B cell (primary cell): ENCODE data around the gene COL5A1. TPM values are rescaled to one million over a fixed set of nuclear protein-coding genes. Genes with fewer than 3 reads are reported as not detected.

Experiments
- ATAC-seq: fragments of 200-7000 bp; cut with Tn5 transposase; one replicate; pipeline ENCODE4 v1.10.0; 2021; ENCODE audit warnings: low read depth, mild to moderate bottlenecking, moderate number of reproducible peaks, moderate library complexity
- CTCF ChIA-PET: fragments of 350-600 bp; sonication (Branson Sonifier 250); formaldehyde crosslinking; loops from one replicate; lab custom pipeline; 2021; ENCODE audit warnings: antibody characterized with exemption, inconsistent platforms; lab: Charles Lee
- POLR2A ChIA-PET: fragments of 350-600 bp; sonication (Branson Sonifier 250); formaldehyde crosslinking; loops from one replicate; lab custom pipeline; 2021; ENCODE audit warnings: antibody characterized with exemption; lab: Charles Lee
- DNase-seq: peaks from one replicate; pipeline ENCODE4 v3.0.0; 2013
- H2AFZ ChIP-seq: 2 replicates; pipeline ENCODE4 v1.6.1; 2012; ENCODE audit warnings: mild to moderate bottlenecking, low read depth, low read length; ENCODE audit not compliant: insufficient read depth, poor library complexity, severe bottlenecking
- H3K27ac ChIP-seq, 2 donors: 1 replicate in 1 of 2; 2 replicates in 1 of 2; pipeline ENCODE4 v1.5.1; 2012 to 2013; ENCODE audit warnings: low read length in 2 of 2, mild to moderate bottlenecking in 2 of 2, moderate library complexity in 1 of 2
- H3K27me3 ChIP-seq, 4 experiments: fragments of 200-600 bp in 1 of 4; sonication (generic) in 1 of 4; replicated peaks in 1 of 4; 1 replicate in 2 of 4; 2 replicates in 2 of 4; pipeline versions ENCODE4 v1.6.1 to v1.7.0; 2013 to 2016; ENCODE audit warnings: low read length in 3 of 4, mild to moderate bottlenecking in 2 of 4, mixed read lengths in 1 of 4, moderate library complexity in 1 of 4; ENCODE audit not compliant: insufficient read depth in 4 of 4, control insufficient read depth in 3 of 4; ENCODE audit errors: control extremely low read depth in 1 of 4
- H3K36me3 ChIP-seq, 2 experiments: replicated peaks in 1 of 2; 1 replicate in 1 of 2; 2 replicates in 1 of 2; pipeline versions ENCODE4 v1.6.1 to v1.7.1; 2013; ENCODE audit warnings: low read length in 1 of 2; ENCODE audit not compliant: insufficient read depth in 2 of 2, control insufficient read depth in 1 of 2; ENCODE audit errors: control extremely low read depth in 1 of 2, extremely low read depth in 1 of 2
- H3K4me1 ChIP-seq, 2 donors: fragments of 200-600 bp in 1 of 2; sonication (generic) in 1 of 2; 1 replicate in 1 of 2; 2 replicates in 1 of 2; pipeline versions ENCODE4 v1.5.1 to v1.6.1; 2013 to 2017; ENCODE audit warnings: low read length in 2 of 2; ENCODE audit not compliant: control insufficient read depth in 2 of 2, insufficient read depth in 2 of 2
- H3K4me2 ChIP-seq: replicated peaks from 2 replicates; pipeline ENCODE3; 2012; ENCODE audit warnings: mild to moderate bottlenecking, low read depth, low read length; ENCODE audit not compliant: poor library complexity, severe bottlenecking
- H3K4me3 ChIP-seq, 5 experiments: fragments of 200-600 bp in 1 of 5; sonication (generic) in 1 of 5; 1 replicate in 3 of 5; 2 replicates in 2 of 5; pipeline versions ENCODE4 v1.5.1 to v1.7.0; 2011 to 2016; ENCODE audit warnings: low read length in 4 of 5, mild to moderate bottlenecking in 4 of 5, low read depth in 2 of 5, control low read depth in 1 of 5, moderate library complexity in 1 of 5; ENCODE audit not compliant: insufficient read depth in 1 of 5; ENCODE audit errors: control extremely low read depth in 1 of 5, extremely low read depth in 1 of 5
- H3K79me2 ChIP-seq: fragments of 200-600 bp; sonication (generic); one replicate; pipeline ENCODE4 v1.6.0; 2016; ENCODE audit warnings: low read length; ENCODE audit not compliant: control insufficient read depth, insufficient read depth
- H3K9ac ChIP-seq: fragments of 200-600 bp; sonication (generic); 2 replicates; pipeline ENCODE4 v1.6.1; 2017; ENCODE audit warnings: mild to moderate bottlenecking, low read length, moderate library complexity
- H3K9me3 ChIP-seq, 3 donors: one replicate each; pipeline versions ENCODE4 v1.6.1 to v1.7.1; 2013; ENCODE audit warnings: low read length in 2 of 3; ENCODE audit not compliant: control insufficient read depth in 2 of 3, insufficient read depth in 1 of 3; ENCODE audit errors: control extremely low read depth in 1 of 3
- H4K20me1 ChIP-seq: 2 replicates; pipeline ENCODE4 v1.6.0; 2012; ENCODE audit warnings: mild to moderate bottlenecking, low read length; ENCODE audit not compliant: insufficient read depth, control insufficient read depth, poor library complexity, severe bottlenecking
- H3K27ac Mint-ChIP-seq: one replicate; pipeline ENCODE4 v1.8.0; 2021; ENCODE audit warnings: mixed read lengths
- H3K27me3 Mint-ChIP-seq: one replicate; pipeline ENCODE4 v1.8.0; 2021; ENCODE audit warnings: mixed read lengths
- H3K4me1 Mint-ChIP-seq: one replicate; pipeline ENCODE4 v1.8.0; 2021; ENCODE audit warnings: mixed read lengths
- H3K4me3 Mint-ChIP-seq: one replicate; pipeline ENCODE4 v1.8.0; 2021; ENCODE audit warnings: mixed read lengths
- H3K9me3 Mint-ChIP-seq: one replicate; pipeline ENCODE4 v1.8.0; 2022; ENCODE audit warnings: mixed read lengths; ENCODE audit not compliant: insufficient read depth
- EZH2 ChIP-seq: IDR thresholded peaks from 2 replicates; pipeline ENCODE4 v1.6.1; 2012; ENCODE audit warnings: borderline replicate concordance, low read depth, mild to moderate bottlenecking, moderate library complexity, low read length; ENCODE audit not compliant: insufficient read depth, poor library complexity, severe bottlenecking
- WGBS: methylation state at CpG from one replicate; pipeline ENCODE4 v1.1.5; 2013; ENCODE audit warnings: missing lambda C conversion rate; ENCODE audit not compliant: insufficient coverage; 5-methylcytosine and 5-hydroxymethylcytosine counted together
- intact Hi-C: fragments of 100-400 bp; cut with micrococcal nuclease; formaldehyde crosslinking; loops from one replicate; pipeline ENCODE4 v1.10.0; 2022
- polyA plus RNA-seq: library from polyadenylated mRNA; depleted of rRNA; stranded (reverse); fragments of >200 nt; gene quantifications from 2 replicates; pipeline ENCODE4 v1.2.3, GENCODE V29; 2012
- total RNA-seq, 2 donors: library from RNA; stranded (reverse); fragments of 120-200 nt in 1 of 2; gene quantifications; 1 replicate in 1 of 2; 2 replicates in 1 of 2; pipeline versions ENCODE4 v1.2.3 to v1.2.4, GENCODE V29; 2013 to 2022
- TF ChIP-seq, protein P1 (sequence below): fragments of 200-600 bp; IDR thresholded peaks from one replicate; pipeline ENCODE4 v1.8.0; 2022; ENCODE audit warnings: antibody characterized with exemption, mild to moderate bottlenecking

The COL5A1 gene
- total and polyA plus RNA-seq, 2 donors (not counting 1 experiment from before 2014, with no cell fraction given), result 0.06 TPM; not detected in 1

DNA sequence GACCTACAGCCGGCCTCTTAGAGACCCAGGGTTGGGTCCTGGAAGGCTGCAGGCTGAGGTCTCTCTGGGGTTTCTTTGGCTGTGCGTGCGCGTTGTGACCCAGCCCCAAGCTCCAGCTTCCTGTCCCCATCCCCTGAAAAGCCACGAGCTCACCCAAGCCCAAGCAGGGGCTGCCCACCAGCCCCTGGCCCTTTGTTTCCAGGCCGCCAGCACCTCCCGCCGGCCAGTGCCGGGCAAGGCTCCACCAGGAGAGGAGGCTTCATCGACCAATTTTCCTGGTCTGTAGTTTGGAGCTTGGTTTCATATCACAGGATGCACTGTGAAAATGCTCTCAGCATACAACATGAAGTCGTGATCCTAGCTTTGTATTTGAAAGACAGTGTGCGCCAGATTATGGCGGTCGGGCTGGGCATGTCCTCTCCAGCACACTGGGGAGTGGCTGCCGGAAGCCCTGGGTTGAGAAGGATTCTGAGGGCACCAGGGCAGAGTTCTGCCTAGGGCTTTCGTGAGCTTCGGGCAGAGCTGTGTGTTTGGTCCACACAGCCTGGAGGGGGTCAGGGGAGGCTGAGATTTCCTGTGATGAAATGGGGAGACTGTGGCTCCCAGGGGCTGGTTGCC, 78.6 kb downstream of the COL5A1 start:
- Histone ChIP-seq H3K36me3 (no peaks in the 10 kb centered on the region), H3K27me3 (peaks cover 0 to 7% (median 0%) of the 10 kb centered on the region in 4 experiments), H3K4me3 (no peak overlapping the region), H3K4me2 (no peak overlapping the region), H4K20me1 (no peaks in the 10 kb centered on the region), H2AFZ (no peak overlapping the region), H3K4me1 (peaks cover 10 to 14% of the 10 kb centered on the region in 2 donors), H3K9ac (no peak overlapping the region), H3K27ac (no peak overlapping the region), H3K9me3 (no peaks in the 10 kb centered on the region), H3K79me2 (no peaks in the 10 kb centered on the region)
- Mint-ChIP-seq H3K4me3 (no peak overlapping the region), H3K27me3 (peaks cover 5% of the 10 kb centered on the region), H3K27ac (no peak overlapping the region), H3K9me3 (no peaks in the 10 kb centered on the region), H3K4me1 (peaks cover 6% of the 10 kb centered on the region)
- ChIA-PET POLR2A (no interaction called here), CTCF (no interaction called here)
- WGBS, result 97% methylated on average over 15 of the region's 17 CpGs
- TF ChIP-seq, protein P1, sequence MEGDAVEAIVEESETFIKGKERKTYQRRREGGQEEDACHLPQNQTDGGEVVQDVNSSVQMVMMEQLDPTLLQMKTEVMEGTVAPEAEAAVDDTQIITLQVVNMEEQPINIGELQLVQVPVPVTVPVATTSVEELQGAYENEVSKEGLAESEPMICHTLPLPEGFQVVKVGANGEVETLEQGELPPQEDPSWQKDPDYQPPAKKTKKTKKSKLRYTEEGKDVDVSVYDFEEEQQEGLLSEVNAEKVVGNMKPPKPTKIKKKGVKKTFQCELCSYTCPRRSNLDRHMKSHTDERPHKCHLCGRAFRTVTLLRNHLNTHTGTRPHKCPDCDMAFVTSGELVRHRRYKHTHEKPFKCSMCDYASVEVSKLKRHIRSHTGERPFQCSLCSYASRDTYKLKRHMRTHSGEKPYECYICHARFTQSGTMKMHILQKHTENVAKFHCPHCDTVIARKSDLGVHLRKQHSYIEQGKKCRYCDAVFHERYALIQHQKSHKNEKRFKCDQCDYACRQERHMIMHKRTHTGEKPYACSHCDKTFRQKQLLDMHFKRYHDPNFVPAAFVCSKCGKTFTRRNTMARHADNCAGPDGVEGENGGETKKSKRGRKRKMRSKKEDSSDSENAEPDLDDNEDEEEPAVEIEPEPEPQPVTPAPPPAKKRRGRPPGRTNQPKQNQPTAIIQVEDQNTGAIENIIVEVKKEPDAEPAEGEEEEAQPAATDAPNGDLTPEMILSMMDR, result no peak
- ATAC-seq, result no peak
- intact Hi-C loops, result no loop called here
- no peak for DNase-seq

DNA sequence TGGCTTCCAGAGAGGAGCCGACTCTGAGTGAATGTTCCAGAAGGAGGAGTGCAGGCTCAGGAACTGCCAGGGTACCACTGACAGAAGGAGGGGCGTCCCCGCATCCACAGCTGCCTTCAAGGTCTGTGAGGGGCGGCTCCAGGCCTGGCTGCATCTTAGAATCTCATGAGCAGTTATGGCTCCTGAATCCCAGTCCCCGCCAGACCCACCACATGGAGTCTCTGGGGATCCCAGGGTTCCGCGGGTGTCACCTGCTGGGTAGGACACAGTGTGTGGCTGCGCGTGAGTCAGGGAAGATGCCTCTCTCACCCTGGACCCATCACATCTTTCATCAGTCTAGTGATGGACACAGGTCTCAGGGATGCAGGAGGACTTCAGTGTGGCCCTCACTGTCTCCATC, 79.2 kb downstream of the COL5A1 start:
- H3K9me3 Mint-ChIP-seq, result no peaks in the 10 kb centered on the region
- Histone ChIP-seq H3K27me3 (peaks cover 0 to 7% (median 0%) of the 10 kb centered on the region in 4 experiments), H3K9me3 (no peaks in the 10 kb centered on the region), H2AFZ (no peak overlapping the region), H3K9ac (no peak overlapping the region), H3K36me3 (no peaks in the 10 kb centered on the region), H3K79me2 (no peaks in the 10 kb centered on the region), H3K4me2 (no peak overlapping the region), H3K27ac (no peak overlapping the region), H3K4me1 (peaks cover 16 to 19% of the 10 kb centered on the region in 2 donors), H4K20me1 (no peaks in the 10 kb centered on the region), H3K4me3 (no peak overlapping the region)
- peaks cover 10% of the 10 kb centered on the region for H3K27me3 Mint-ChIP-seq
- ATAC-seq (no peak), DNase-seq (no peak)
- intact Hi-C loops, result no loop called here
- WGBS, result 95% methylated on average over 9 of the region's 9 CpGs
- H3K4me1 Mint-ChIP-seq, result peaks cover 12% of the 10 kb centered on the region
- H3K27ac Mint-ChIP-seq, result no peak overlapping the region
- H3K4me3 Mint-ChIP-seq, result no peak overlapping the region
- TF ChIP-seq, protein P1, result no peak
- no peak for TF ChIP-seq EZH2
- POLR2A ChIA-PET, result no interaction called here
- CTCF ChIA-PET, result no interaction called here
